Coronary artery (tissue), 2 donors: Measurements from ENCODE around the gene CFAP45.
A peak's percentile ranks its signal among the peaks of the same experiment; 100 is the strongest.

Experiments
- DNase-seq: peaks from one replicate; pipeline ENCODE4 v3.0.0-alpha.2; 2017; ENCODE audit warnings: low spot score
- H3K27ac ChIP-seq, 2 donors: fragments of 200-600 bp; sonication (generic); one replicate each; pipeline ENCODE4 v1.5.1; 2016 to 2019
- H3K4me3 ChIP-seq: fragments of 200-600 bp; sonication (generic); 2 replicates; pipeline ENCODE4 v1.5.1; 2016; ENCODE audit warnings: mild to moderate bottlenecking, moderate library complexity
- CTCF ChIP-seq: fragments of 200-600 bp; sonication (generic); IDR thresholded peaks from one replicate; pipeline ENCODE4 v1.5.1; 2019; ENCODE audit warnings: antibody characterized with exemption

Gene CFAP45, protein sequence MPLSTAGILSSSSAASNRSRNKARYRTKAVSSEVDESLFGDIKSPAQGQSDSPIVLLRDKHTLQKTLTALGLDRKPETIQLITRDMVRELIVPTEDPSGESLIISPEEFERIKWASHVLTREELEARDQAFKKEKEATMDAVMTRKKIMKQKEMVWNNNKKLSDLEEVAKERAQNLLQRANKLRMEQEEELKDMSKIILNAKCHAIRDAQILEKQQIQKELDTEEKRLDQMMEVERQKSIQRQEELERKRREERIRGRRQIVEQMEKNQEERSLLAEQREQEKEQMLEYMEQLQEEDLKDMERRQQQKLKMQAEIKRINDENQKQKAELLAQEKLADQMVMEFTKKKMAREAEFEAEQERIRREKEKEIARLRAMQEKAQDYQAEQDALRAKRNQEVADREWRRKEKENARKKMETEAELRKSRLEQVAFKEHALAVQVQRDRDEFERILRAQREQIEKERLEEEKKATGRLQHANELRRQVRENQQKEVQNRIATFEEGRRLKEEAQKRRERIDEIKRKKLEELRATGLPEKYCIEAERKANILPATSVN

DNA sequence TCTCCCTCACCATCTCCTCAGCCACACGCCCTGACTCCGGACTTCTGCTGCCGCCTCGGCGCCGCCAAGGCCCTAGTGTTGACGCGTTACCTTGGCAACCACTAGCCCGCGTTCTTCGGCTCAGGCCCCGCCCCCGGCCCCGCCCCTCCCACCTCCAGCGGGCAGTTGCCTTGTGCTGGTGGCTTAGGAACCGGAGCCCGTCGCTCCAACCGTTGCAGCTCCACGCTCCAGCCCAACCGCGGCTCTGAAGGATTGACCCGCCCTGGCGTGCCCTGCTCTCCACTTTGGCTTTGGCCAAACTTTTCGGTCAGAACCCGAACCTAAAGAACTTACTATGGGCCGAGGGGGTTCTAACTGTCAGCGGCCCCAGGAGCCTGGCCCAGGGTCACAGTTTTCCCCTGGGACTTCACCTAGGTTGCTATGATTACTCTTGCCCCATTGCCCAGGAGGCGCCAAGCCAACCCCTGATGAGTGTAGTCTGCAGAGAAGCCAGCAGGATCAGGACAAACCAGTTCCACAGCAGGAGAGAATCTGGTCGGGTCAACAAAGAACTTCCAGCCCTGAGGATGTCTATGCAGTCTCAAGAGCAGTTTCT lies at the start of gene CFAP45:
Gene CFAP45 (minus strand): TSS at position 80 of the 595 bp plus-strand sequence. CDS start 67 bp downstream, at position 13.
- H3K27ac ChIP-seq: peak within 1 kb of the TSS; percentile 32 to 68
- peak; percentile 92 for DNase-seq
- no peak for TF ChIP-seq CTCF
- H3K4me3 ChIP-seq: peak within 1 kb of the TSS; percentile 29

GRCh38 chr1:159949123-159949522 lies 49.2 kb upstream of the CFAP45 start:
- DNase-seq: peak; percentile 31
- no peak for TF ChIP-seq CTCF
- no peak overlapping the region for H3K4me3 ChIP-seq
- H3K27ac ChIP-seq: no peak overlapping the region

- no peak overlapping the region for H3K4me3 ChIP-seq
- no peak for DNase-seq
- H3K27ac ChIP-seq: no peak overlapping the region
- no peak for TF ChIP-seq CTCF
Measured at GRCh38 chr1:159947942-159948341, 48.0 kb upstream of the CFAP45 start.

DNA sequence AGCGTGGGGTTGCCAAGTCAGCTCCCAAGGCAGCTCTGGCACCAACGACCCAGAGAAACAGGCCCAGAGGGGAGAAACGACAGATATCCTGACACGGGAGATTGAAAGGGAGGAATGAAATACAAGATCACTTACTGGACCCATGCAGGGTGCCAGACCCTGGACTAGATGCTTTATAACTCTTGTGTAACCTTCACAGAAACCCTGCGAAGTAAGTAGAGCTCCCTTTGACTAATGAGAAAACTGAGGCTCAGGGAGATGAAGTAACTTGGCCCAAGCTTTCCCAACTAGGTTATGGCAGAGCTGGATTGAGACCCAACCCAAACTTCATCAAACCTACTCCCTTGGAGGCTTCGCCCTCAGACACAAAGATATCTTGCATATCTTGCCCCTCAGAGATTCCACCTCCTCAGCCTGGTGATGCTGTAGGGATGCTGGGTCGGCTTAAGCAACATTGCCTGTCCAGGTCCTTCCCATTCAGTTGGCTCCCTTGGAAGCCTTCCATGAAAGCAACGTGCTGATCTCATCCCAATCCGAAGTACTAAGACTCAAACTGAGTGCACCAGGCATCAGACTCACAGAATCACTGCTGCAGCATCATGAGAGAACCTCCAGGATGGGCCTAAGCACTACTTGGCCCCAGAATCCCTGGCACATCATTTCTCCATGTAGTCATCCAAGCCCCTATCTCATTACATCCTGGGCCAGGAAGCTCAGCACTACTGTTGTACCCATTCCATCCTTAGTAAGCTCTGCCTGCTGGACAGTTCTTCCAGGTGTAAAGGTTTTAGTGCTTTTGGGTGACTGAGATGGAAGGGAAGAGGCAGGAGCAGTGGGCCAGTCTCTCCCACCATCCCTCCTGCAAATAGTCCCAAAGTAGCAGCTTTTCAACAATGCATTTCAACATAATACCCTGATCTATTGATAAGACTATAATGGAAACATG lies 46.5 kb upstream of the CFAP45 start:
- Histone ChIP-seq H3K27ac (no peak overlapping the region), H3K4me3 (peak overlapping the region; percentile 62)
- DNase-seq: peak; percentile 64

GRCh38 chr1:159945483-159946241 lies 45.7 kb upstream of the CFAP45 start, which contains the start of gene IGSF9:
TSS of gene IGSF9 (minus strand) at chr1:159945613. CDS start at chr1:159943454, 2,159 bp downstream.
- Histone ChIP-seq H3K27ac (no peak within 1 kb of the TSS), H3K4me3 (peak within 1 kb of the TSS; percentile 62)
- peak; percentile 78 for DNase-seq
- TF ChIP-seq CTCF: peak; percentile 31

More for the DNA sequence above, 46.5 kb upstream of the CFAP45 start:
- TF ChIP-seq CTCF: no peak
